Loucy (cell line): Measurements from ENCODE around the gene EEPD1.
A peak's percentile ranks its signal among the peaks of the same experiment; 100 is the strongest.

ENCODE experiments used
- H2AFZ ChIP-seq: fragments of 200-600 bp; sonication (generic); 2 replicates; pipeline ENCODE4 v1.6.0; 2016; ENCODE audit warnings: antibody characterized with exemption, mild to moderate bottlenecking, low read length, moderate library complexity
- H3F3A ChIP-seq: fragments of 200-600 bp; 2 replicates; pipeline ENCODE4 v1.6.0; 2016; ENCODE audit warnings: antibody characterized with exemption, low read depth, mild to moderate bottlenecking
- H3K27me3 ChIP-seq: fragments of 200-600 bp; sonication (generic); 2 replicates; pipeline ENCODE4 v1.6.1; 2014; ENCODE audit warnings: low read length, mild to moderate bottlenecking; ENCODE audit not compliant: insufficient read depth, poor library complexity, severe bottlenecking
- H3K36me3 ChIP-seq: fragments of 200-600 bp; sonication (generic); 2 replicates; pipeline ENCODE4 v1.6.1; 2016; ENCODE audit warnings: low read length; ENCODE audit not compliant: insufficient read depth
- H3K4me1 ChIP-seq: fragments of 200-600 bp; sonication (generic); 2 replicates; pipeline ENCODE4 v1.5.1; 2014; ENCODE audit warnings: low read length, mild to moderate bottlenecking; ENCODE audit not compliant: insufficient read depth, poor library complexity, severe bottlenecking
- H3K4me2 ChIP-seq: fragments of 200-600 bp; sonication (generic); 2 replicates; pipeline ENCODE4 v1.6.0; 2014; ENCODE audit warnings: antibody characterized with exemption, low read length, low read depth, mild to moderate bottlenecking; ENCODE audit not compliant: poor library complexity, severe bottlenecking
- H3K4me3 ChIP-seq: fragments of 200-600 bp; sonication (generic); 2 replicates; pipeline ENCODE4 v1.5.1; 2014; ENCODE audit warnings: low read length, mild to moderate bottlenecking, mixed read lengths; ENCODE audit not compliant: poor library complexity, severe bottlenecking
- H3K79me2 ChIP-seq: fragments of 200-600 bp; sonication (generic); 2 replicates; pipeline ENCODE4 v1.6.1; 2014; ENCODE audit warnings: low read length; ENCODE audit not compliant: insufficient read depth
- H3K9ac ChIP-seq: fragments of 200-600 bp; sonication (generic); 2 replicates; pipeline ENCODE4 v1.6.0; 2014; ENCODE audit warnings: mild to moderate bottlenecking, low read depth, low read length, moderate library complexity; ENCODE audit not compliant: poor library complexity, severe bottlenecking
- H3K9me2 ChIP-seq: fragments of 200-600 bp; sonication (generic); replicated peaks from 2 replicates; pipeline ENCODE4 v1.6.1; 2016; ENCODE audit warnings: low read depth, low read length, mixed read lengths
- H3K9me3 ChIP-seq: fragments of 200-600 bp; sonication (generic); 2 replicates; pipeline ENCODE4 v1.6.1; 2014; ENCODE audit warnings: mild to moderate bottlenecking, antibody characterized with exemption, low read length, low read depth; ENCODE audit not compliant: insufficient read depth
- H4K20me1 ChIP-seq: fragments of 200-600 bp; sonication (generic); 2 replicates; pipeline ENCODE4 v1.6.0; 2014; ENCODE audit warnings: antibody characterized with exemption, low read length, mild to moderate bottlenecking; ENCODE audit not compliant: insufficient read depth, poor library complexity, severe bottlenecking
- EZH2phosphoT487 ChIP-seq: fragments of 200-600 bp; IDR thresholded peaks from 2 replicates; pipeline ENCODE4 v1.6.1; 2018; ENCODE audit warnings: antibody characterized with exemption, mild to moderate bottlenecking, moderate library complexity, borderline replicate concordance
- TF ChIP-seq, protein P1 (sequence below): fragments of 200-600 bp; sonication (generic); conservative IDR thresholded peaks from 2 replicates; pipeline ENCODE4 v1.5.1; 2014; ENCODE audit warnings: mild to moderate bottlenecking, antibody characterized with exemption, low read length

Gene EEPD1

DNA sequence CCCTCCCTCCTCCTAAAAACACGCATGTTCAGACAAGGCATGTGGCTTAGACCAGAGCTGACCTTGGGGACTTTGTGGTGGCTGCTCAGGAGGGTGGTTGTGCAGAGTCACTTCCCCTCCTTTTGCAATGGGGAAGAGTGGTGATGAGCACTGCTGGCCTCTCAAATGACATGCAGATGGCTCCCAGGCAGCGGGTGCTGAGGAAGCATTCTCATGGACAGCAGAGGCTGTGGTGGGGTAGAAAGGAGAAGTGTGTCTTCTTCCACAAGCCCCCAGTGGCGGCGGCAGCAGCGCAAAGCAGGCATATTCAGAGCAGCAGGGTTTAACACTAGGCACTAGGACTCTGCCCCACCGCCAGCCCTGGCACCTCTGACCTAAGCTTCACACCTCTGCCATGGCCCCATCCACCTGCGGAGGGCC is 130.7 kb downstream of the EEPD1 start:
- Histone ChIP-seq H3K9ac (peak overlapping the region; percentile 65), H3F3A (0 out of 2 replicates have a peak, but pooled peaks cover 13% of the 10 kb centered on the region)

DNA sequence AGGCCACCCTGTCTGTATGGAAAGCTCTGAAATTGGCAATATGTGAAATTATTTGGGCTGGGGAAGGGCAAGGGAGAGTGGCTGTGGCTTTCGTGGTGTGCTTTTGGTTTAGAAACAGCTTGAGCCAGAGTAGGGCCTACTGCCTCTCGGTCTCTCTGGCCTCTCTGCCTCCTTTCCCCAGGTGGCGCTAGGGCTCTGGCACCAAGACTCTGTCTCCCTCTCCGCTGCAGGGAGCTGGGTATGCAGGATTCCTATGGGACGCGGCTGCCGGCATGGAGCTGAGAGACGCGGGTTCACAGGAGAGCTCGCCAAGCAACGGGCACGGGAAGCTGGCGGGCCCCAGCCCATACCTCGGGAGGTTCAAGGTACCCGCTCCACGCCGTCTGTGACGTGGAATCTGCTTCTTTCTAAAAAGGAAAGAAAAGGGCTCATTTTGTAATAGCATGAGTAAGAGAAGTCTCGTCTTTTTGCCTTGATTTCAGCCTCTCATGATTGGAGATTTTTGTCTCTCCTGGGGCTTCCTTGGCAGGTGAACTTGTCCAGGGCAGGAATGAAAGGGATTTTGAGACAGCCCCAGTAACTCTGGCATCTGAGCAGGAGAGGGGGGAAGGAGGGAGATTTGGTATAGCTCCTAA is 131.5 kb downstream of the EEPD1 start:
- H4K20me1 ChIP-seq: no peaks in the 10 kb centered on the region
- H3K79me2 ChIP-seq: no peaks in the 10 kb centered on the region
- no peaks in the 10 kb centered on the region for H3K9me3 ChIP-seq
- no peak overlapping the region for H2AFZ ChIP-seq
- H3K36me3 ChIP-seq: no peaks in the 10 kb centered on the region
- H3K27me3 ChIP-seq: no peaks in the 10 kb centered on the region
- H3K9me2 ChIP-seq: no peaks in the 10 kb centered on the region
- H3K4me2 ChIP-seq: peak overlapping the region; percentile 70
- H3F3A ChIP-seq: 0 out of 2 replicates have a peak, but pooled peaks cover 13% of the 10 kb centered on the region
- peak overlapping the region; percentile 64 for H3K9ac ChIP-seq
- H3K4me3 ChIP-seq: peak overlapping the region; percentile 10
- TF ChIP-seq EZH2phosphoT487: no peak
- TF ChIP-seq, protein P1, sequence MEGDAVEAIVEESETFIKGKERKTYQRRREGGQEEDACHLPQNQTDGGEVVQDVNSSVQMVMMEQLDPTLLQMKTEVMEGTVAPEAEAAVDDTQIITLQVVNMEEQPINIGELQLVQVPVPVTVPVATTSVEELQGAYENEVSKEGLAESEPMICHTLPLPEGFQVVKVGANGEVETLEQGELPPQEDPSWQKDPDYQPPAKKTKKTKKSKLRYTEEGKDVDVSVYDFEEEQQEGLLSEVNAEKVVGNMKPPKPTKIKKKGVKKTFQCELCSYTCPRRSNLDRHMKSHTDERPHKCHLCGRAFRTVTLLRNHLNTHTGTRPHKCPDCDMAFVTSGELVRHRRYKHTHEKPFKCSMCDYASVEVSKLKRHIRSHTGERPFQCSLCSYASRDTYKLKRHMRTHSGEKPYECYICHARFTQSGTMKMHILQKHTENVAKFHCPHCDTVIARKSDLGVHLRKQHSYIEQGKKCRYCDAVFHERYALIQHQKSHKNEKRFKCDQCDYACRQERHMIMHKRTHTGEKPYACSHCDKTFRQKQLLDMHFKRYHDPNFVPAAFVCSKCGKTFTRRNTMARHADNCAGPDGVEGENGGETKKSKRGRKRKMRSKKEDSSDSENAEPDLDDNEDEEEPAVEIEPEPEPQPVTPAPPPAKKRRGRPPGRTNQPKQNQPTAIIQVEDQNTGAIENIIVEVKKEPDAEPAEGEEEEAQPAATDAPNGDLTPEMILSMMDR: peak; percentile 52
- peaks cover 74% of the 10 kb centered on the region for H3K4me1 ChIP-seq

More for the DNA sequence above, 130.7 kb downstream of the EEPD1 start:
- Histone ChIP-seq H4K20me1 (no peaks in the 10 kb centered on the region), H3K4me1 (peaks cover 74% of the 10 kb centered on the region), H3K27me3 (no peaks in the 10 kb centered on the region), H3K36me3 (no peaks in the 10 kb centered on the region), H3K4me2 (peak overlapping the region; percentile 70), H3K79me2 (no peaks in the 10 kb centered on the region), H3K9me3 (no peaks in the 10 kb centered on the region), H2AFZ (0 out of 2 replicates have a peak overlapping the region, but pooled peaks have one; percentile 6), H3K9me2 (no peaks in the 10 kb centered on the region), H3K4me3 (peak overlapping the region; percentile 46)
- TF ChIP-seq, protein P1: no peak; the same call in 1 of the 2 replicates
- TF ChIP-seq EZH2phosphoT487: no peak

DNA sequence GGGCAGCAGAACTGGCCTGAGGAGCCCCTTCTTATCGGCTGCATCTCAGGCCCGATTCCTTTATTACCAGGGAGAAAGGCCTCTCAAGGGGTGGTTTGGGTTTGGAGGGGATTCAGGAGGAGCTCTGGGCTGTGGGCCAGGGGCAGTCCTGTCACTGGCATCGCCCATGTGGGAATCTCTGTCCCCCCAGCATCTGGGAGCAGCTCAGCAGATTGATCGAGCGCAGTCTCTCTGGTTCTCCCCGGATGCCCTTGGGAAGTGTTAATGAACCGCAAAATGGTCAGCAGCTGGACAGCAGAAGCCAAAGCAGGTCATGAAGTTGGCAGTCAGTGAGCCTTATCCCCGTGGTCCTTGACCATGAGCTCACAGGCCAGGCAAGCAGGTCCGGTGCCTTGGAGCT is 132.2 kb downstream of the EEPD1 start:
- Histone ChIP-seq H3K27me3 (no peaks in the 10 kb centered on the region), H3K4me2 (no peak overlapping the region), H3F3A (0 out of 2 replicates have a peak, but pooled peaks cover 13% of the 10 kb centered on the region), H4K20me1 (no peaks in the 10 kb centered on the region), H3K9me3 (no peaks in the 10 kb centered on the region), H3K9me2 (no peaks in the 10 kb centered on the region), H3K79me2 (peaks cover 6% of the 10 kb centered on the region; the same call in 1 of the 2 replicates), H3K9ac (peak overlapping the region; percentile 64), H3K36me3 (no peaks in the 10 kb centered on the region), H2AFZ (no peak overlapping the region), H3K4me1 (peaks cover 74% of the 10 kb centered on the region), H3K4me3 (no peak overlapping the region)
- TF ChIP-seq EZH2phosphoT487: no peak
- TF ChIP-seq, protein P1: no peak
